Astrocyte (in vitro differentiated cells and primary cell): ENCODE results near the gene ADCYAP1R1. TPM values are rescaled to one million over a fixed set of nuclear protein-coding genes. Genes with fewer than 3 reads are reported as not detected.

ENCODE experiments used
- DNase-seq: peaks from one replicate; pipeline ENCODE4 v3.0.0-alpha.2; 2010; ENCODE audit warnings: low read depth
- FAIRE-seq: peaks from 2 replicates; lab custom pipeline; 2011; peaks lifted over from hg19 to GRCh38; lab: Jason Lieb, UNC
- H2AFZ ChIP-seq: 2 replicates; pipeline ENCODE4 v1.6.0; 2012; ENCODE audit warnings: low read depth, low read length, inconsistent platforms
- H3K27ac ChIP-seq: 2 replicates; pipeline ENCODE4 v1.5.1; 2011; ENCODE audit warnings: low read depth, low read length, inconsistent platforms
- H3K27me3 ChIP-seq: 2 replicates; pipeline ENCODE4 v1.6.0; 2011; ENCODE audit warnings: low read length, inconsistent platforms; ENCODE audit not compliant: insufficient read depth
- H3K36me3 ChIP-seq: 2 replicates; pipeline ENCODE4 v1.5.1; 2011; ENCODE audit warnings: low read length, inconsistent platforms; ENCODE audit not compliant: insufficient read depth
- H3K4me1 ChIP-seq: 2 replicates; pipeline ENCODE4 v1.5.1; 2011; ENCODE audit warnings: low read length, inconsistent platforms; ENCODE audit not compliant: insufficient read depth
- H3K4me2 ChIP-seq: 2 replicates; pipeline ENCODE4 v1.6.0; 2012; ENCODE audit warnings: low read length, inconsistent platforms
- H3K4me3 ChIP-seq: 2 replicates; pipeline ENCODE4 v1.5.1; 2011; ENCODE audit warnings: low read depth, mild to moderate bottlenecking, low read length, inconsistent platforms; ENCODE audit not compliant: insufficient read depth
- H3K79me2 ChIP-seq: 2 replicates; pipeline ENCODE4 v1.6.0; 2012; ENCODE audit warnings: mild to moderate bottlenecking, low read length, inconsistent platforms; ENCODE audit not compliant: insufficient read depth
- H3K9ac ChIP-seq: 2 replicates; pipeline ENCODE4 v1.6.0; 2012; ENCODE audit warnings: mild to moderate bottlenecking, low read length, inconsistent platforms
- H3K9me3 ChIP-seq: 2 replicates; pipeline ENCODE4 v1.5.1; 2012; ENCODE audit warnings: low read depth, mild to moderate bottlenecking, low read length, inconsistent platforms; ENCODE audit not compliant: insufficient read depth
- H4K20me1 ChIP-seq: 2 replicates; pipeline ENCODE4 v1.6.0; 2012; ENCODE audit warnings: low read length, inconsistent platforms; ENCODE audit not compliant: insufficient read depth
- H3K27ac Mint-ChIP-seq: one replicate; pipeline ENCODE4 v1.8.0; 2021; ENCODE audit warnings: mild to moderate bottlenecking, mixed read lengths; ENCODE audit not compliant: unreplicated experiment
- H3K27me3 Mint-ChIP-seq: one replicate; pipeline ENCODE4 v1.8.0; 2021; ENCODE audit warnings: low read depth, mixed read lengths; ENCODE audit not compliant: unreplicated experiment
- H3K36me3 Mint-ChIP-seq: one replicate; pipeline ENCODE4 v1.8.0; 2021; ENCODE audit warnings: low read depth, mixed read lengths; ENCODE audit not compliant: unreplicated experiment
- H3K4me1 Mint-ChIP-seq: one replicate; pipeline ENCODE4 v1.8.0; 2021; ENCODE audit warnings: low read depth, mixed read lengths; ENCODE audit not compliant: unreplicated experiment
- H3K4me3 Mint-ChIP-seq: one replicate; pipeline ENCODE4 v1.8.0; 2021; ENCODE audit warnings: mild to moderate bottlenecking, moderate library complexity, mixed read lengths; ENCODE audit not compliant: unreplicated experiment
- H3K9me3 Mint-ChIP-seq: one replicate; pipeline ENCODE4 v1.8.0; 2021; ENCODE audit warnings: mild to moderate bottlenecking, mixed read lengths; ENCODE audit not compliant: unreplicated experiment
- CTCF ChIP-seq: IDR thresholded peaks from 2 replicates; pipeline ENCODE4 v1.5.1; 2011; ENCODE audit warnings: low read depth, mild to moderate bottlenecking, inconsistent platforms, low read length, moderate library complexity; ENCODE audit not compliant: insufficient read depth
- EZH2 ChIP-seq: IDR thresholded peaks from 2 replicates; pipeline ENCODE4 v1.6.1; 2012; ENCODE audit warnings: mild to moderate bottlenecking, low read length, inconsistent platforms; ENCODE audit not compliant: insufficient read depth
- total RNA-seq: library from RNA; stranded (reverse); gene quantifications from 2 replicates; pipeline ENCODE4 v1.2.1, GENCODE V29; 2021

Gene ADCYAP1R1
- total RNA-seq, 1 donor from 2014 or later: 0.05 TPM

- H3K4me1 Mint-ChIP-seq: no peaks in the 10 kb centered on the region
- H3K36me3 ChIP-seq: no peaks in the 10 kb centered on the region
- H4K20me1 ChIP-seq: no peaks in the 10 kb centered on the region
- no peaks in the 10 kb centered on the region for H3K4me1 ChIP-seq
- H2AFZ ChIP-seq: no peak overlapping the region
- H3K27ac Mint-ChIP-seq: no peak overlapping the region
- no peaks in the 10 kb centered on the region for H3K9me3 ChIP-seq
- DNase-seq (no peak), FAIRE-seq (no peak)
- H3K79me2 ChIP-seq: no peaks in the 10 kb centered on the region
- H3K9ac ChIP-seq: no peak overlapping the region
- H3K36me3 Mint-ChIP-seq: no peaks in the 10 kb centered on the region
- peaks cover 65% of the 10 kb centered on the region for H3K27me3 Mint-ChIP-seq
- no peak overlapping the region for H3K4me3 Mint-ChIP-seq
- H3K27me3 ChIP-seq: peaks cover 14% of the 10 kb centered on the region
- TF ChIP-seq CTCF (no peak), EZH2 (no peak)
- peaks cover 1% of the 10 kb centered on the region for H3K9me3 Mint-ChIP-seq
- H3K27ac ChIP-seq: no peak overlapping the region
- no peak overlapping the region for H3K4me3 ChIP-seq
- H3K4me2 ChIP-seq: no peak overlapping the region
Observed at GRCh38 chr7:31109751-31110150, 57.6 kb downstream of the ADCYAP1R1 start.

- H3K4me3 Mint-ChIP-seq: no peak overlapping the region
- Histone ChIP-seq H2AFZ (no peak overlapping the region), H4K20me1 (no peaks in the 10 kb centered on the region), H3K27me3 (peaks cover 14% of the 10 kb centered on the region), H3K79me2 (no peaks in the 10 kb centered on the region), H3K4me2 (no peak overlapping the region), H3K36me3 (no peaks in the 10 kb centered on the region), H3K9ac (no peak overlapping the region), H3K4me1 (no peaks in the 10 kb centered on the region), H3K9me3 (no peaks in the 10 kb centered on the region), H3K27ac (no peak overlapping the region), H3K4me3 (no peak overlapping the region)
- no peak for DNase-seq
- H3K9me3 Mint-ChIP-seq: peaks cover 3% of the 10 kb centered on the region
- FAIRE-seq: no peak
- no peak overlapping the region for H3K27ac Mint-ChIP-seq
- no peak for TF ChIP-seq EZH2
- TF ChIP-seq CTCF: no peak
- no peaks in the 10 kb centered on the region for H3K4me1 Mint-ChIP-seq
- no peaks in the 10 kb centered on the region for H3K36me3 Mint-ChIP-seq
- H3K27me3 Mint-ChIP-seq: peaks cover 63% of the 10 kb centered on the region
Observed at GRCh38 chr7:31110331-31111108, 58.4 kb downstream of the ADCYAP1R1 start.

GRCh38 chr7:31111109-31111451 is 59.0 kb downstream of the ADCYAP1R1 start:
- Histone ChIP-seq H3K27me3 (peaks cover 14% of the 10 kb centered on the region), H3K4me1 (no peaks in the 10 kb centered on the region), H3K4me2 (no peak overlapping the region), H3K36me3 (no peaks in the 10 kb centered on the region), H3K4me3 (no peak overlapping the region), H2AFZ (no peak overlapping the region), H3K9ac (no peak overlapping the region), H3K27ac (no peak overlapping the region), H3K9me3 (no peaks in the 10 kb centered on the region), H4K20me1 (no peaks in the 10 kb centered on the region), H3K79me2 (no peaks in the 10 kb centered on the region)
- H3K9me3 Mint-ChIP-seq: peaks cover 3% of the 10 kb centered on the region
- peaks cover 60% of the 10 kb centered on the region for H3K27me3 Mint-ChIP-seq
- no peak overlapping the region for H3K27ac Mint-ChIP-seq
- H3K4me1 Mint-ChIP-seq: no peaks in the 10 kb centered on the region
- TF ChIP-seq EZH2 (no peak), CTCF (no peak)
- FAIRE-seq (no peak), DNase-seq (no peak)
- H3K4me3 Mint-ChIP-seq: no peak overlapping the region
- no peaks in the 10 kb centered on the region for H3K36me3 Mint-ChIP-seq
